Adrenal gland (tissue), 12 donors: ENCODE measurements around the gene SSC5D. TPM values are rescaled to one million over a fixed set of nuclear protein-coding genes. Genes with fewer than 3 reads are reported as not detected.

Experiments
- DNase-seq, 7 donors: peaks; one replicate each; pipeline ENCODE4 v3.0.0-alpha.2; 2019 to 2020
- H3K27ac ChIP-seq, 5 donors: fragments of 200-600 bp; sonication (generic) in 4 of 5; 1 replicate in 3 of 5; 2 replicates in 2 of 5; pipeline versions ENCODE4 v1.5.1 to v1.8.0; 2016 to 2020; ENCODE audit warnings: mild to moderate bottlenecking in 1 of 5
- H3K27me3 ChIP-seq: fragments of 200-600 bp; 2 replicates; pipeline ENCODE4 v1.8.0; 2021
- H3K36me3 ChIP-seq, 2 donors: fragments of 200-600 bp; replicated peaks in 1 of 2; 1 replicate in 1 of 2; 2 replicates in 1 of 2; pipeline versions ENCODE4 v1.5.1 to v1.8.0; 2018 to 2022
- H3K4me1 ChIP-seq, 2 donors: fragments of 200-600 bp; replicated peaks in 1 of 2; 1 replicate in 1 of 2; 2 replicates in 1 of 2; pipeline versions ENCODE4 v1.5.1 to v1.8.0; 2018 to 2021
- H3K4me3 ChIP-seq, 4 donors: fragments of 200-600 bp; sonication (generic) in 3 of 4; one replicate each; pipeline ENCODE4 v1.5.1; 2016 to 2018
- H3K9me3 ChIP-seq, 3 donors: fragments of 200-600 bp; sonication (generic) in 1 of 3; replicated peaks in 1 of 3; 1 replicate in 2 of 3; 2 replicates in 1 of 3; pipeline versions ENCODE4 v1.5.1 to v1.8.0; 2016 to 2021
- CTCF ChIP-seq, 6 experiments: fragments of 450-650 bp in 4 of 6; fragments of 200-600 bp in 2 of 6; sonication (generic) in 1 of 6; IDR thresholded peaks; 1 replicate in 5 of 6; 2 replicates in 1 of 6; pipeline versions ENCODE4 v1.5.1 to v1.8.0; 2016 to 2021; ENCODE audit warnings: antibody characterized with exemption in 6 of 6, mild to moderate bottlenecking in 2 of 6, moderate library complexity in 1 of 6
- POLR2A ChIP-seq, 2 donors: fragments of 450-650 bp; IDR thresholded peaks; one replicate each; pipeline ENCODE4 v1.6.1; 2017; ENCODE audit warnings: antibody characterized with exemption in 2 of 2, mild to moderate bottlenecking in 2 of 2, moderate library complexity in 1 of 2
- WGBS, 4 donors: extraction: QIAGEN DNeasy Blood & Tissue Kit in 2 of 4; methylation state at CpG; one replicate each; pipeline versions ENCODE4 v1.1.5 to v1.1.7; 2013 to 2017; 5-methylcytosine and 5-hydroxymethylcytosine counted together
- intact Hi-C, 2 donors: fragments of 100-400 bp; cut with DNase I; formaldehyde crosslinking; loops; one replicate each; pipeline versions ENCODE4 v1.14.1 to v1.15.0; 2022 to 2023
- polyA plus RNA-seq, 3 donors: library from polyadenylated mRNA; stranded (reverse); fragments of 200-250 nt in 2 of 3; fragments of 350-450 nt in 1 of 3; fragmentation: Illumina TruSeq in 1 of 3; extraction: RNeasy Lipid Tissue Mini Kit (QIAGEN cat#74804) in 1 of 3; gene quantifications; one replicate each; pipeline ENCODE4 v1.2.3, GENCODE V29; 2013 to 2014
- total RNA-seq, 9 donors: library from RNA; depleted of rRNA in 4 of 9; stranded (reverse); fragments of >200 nt in 4 of 9; fragments of 120-200 nt in 1 of 9; fragmentation: NEBNext Ultra II Directional in 1 of 9; extraction: Animal tissue kit (Norgen Biotek cat#: 25700) in 1 of 9; gene quantifications; one replicate each; pipeline versions ENCODE4 v1.1.0 to v1.2.4, GENCODE V29; 2013 to 2023
- donor health status: healthy with polysubstance abuse.
- donor health status: Bipolar disorder and iron deficiency.
- donor health status: DM: yes; HTN: yes; CAD: no.
- donor health status: DM: no; HTN: no; CAD: no.
- donor health status: DM: no; HTN: no; CAD: no.
- donor health status: DM: yes; HTN: yes; CAD: no.

SSC5D gene
- total and polyA plus RNA-seq, 12 donors, result 0.33 to 10.0 (median 4.4) TPM

DNA sequence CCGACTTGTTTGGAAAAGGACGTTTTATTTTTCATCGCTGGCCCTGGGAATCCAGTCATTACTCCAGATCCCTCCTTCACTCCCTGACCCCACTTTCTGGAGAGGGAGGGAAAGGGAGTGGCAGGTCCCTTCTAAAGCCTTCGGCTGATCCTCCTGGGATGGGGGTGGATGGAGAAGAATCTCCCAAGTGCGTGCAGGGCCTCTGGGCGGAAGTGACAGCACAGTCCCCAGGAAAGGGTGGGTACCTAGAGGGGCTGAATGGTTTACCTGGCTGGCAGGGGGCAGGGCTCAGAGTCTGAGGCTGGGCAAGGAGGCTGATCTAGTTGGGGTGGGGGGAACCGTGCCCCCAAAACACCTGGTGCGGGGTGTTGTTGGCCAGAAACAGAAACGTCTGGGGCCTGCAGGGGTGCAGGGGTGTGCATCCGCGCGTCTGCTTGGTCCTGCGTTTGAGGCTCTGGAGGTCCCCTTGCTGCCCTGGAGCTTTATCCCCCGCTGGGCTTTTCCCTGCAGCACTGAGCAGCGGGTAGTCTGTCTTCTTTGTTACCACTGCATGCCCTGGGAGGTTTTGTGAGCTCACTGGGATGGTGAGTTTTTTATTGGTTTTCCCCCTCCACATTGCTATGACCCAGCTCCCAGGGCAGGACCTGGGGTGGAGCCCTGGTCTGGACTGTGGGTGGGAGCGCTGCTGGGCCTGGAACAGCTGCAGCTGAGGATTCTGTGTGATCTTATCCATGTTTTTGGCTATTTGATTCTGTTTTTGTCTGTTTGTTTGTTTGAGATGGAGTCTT, 14.8 kb upstream of the SSC5D start:
- intact Hi-C loops, result no loop called here
- Histone ChIP-seq H3K9me3 (no peaks in the 10 kb centered on the region), H3K27ac (no peak overlapping the region), H3K27me3 (no peaks in the 10 kb centered on the region), H3K4me1 (peaks cover 5 to 16% of the 10 kb centered on the region in 2 donors), H3K36me3 (no peaks in the 10 kb centered on the region), H3K4me3 (no peak overlapping the region)
- peak in 1 of 7 donors; percentile 23 for DNase-seq
- WGBS, 4 donors, result 59 to 78% (median 69%) methylated on average over 9 to 16 of the region's 16 CpGs
- TF ChIP-seq CTCF (IDR thresholded peaks at IDR 0.05) (no peak), POLR2A (IDR thresholded peaks at IDR 0.05) (no peak)

- H3K4me3 ChIP-seq, result no peak overlapping the region
- H3K9me3 ChIP-seq, result no peaks in the 10 kb centered on the region
- peak in 1 of 7 donors; percentile 20 for DNase-seq
- TF ChIP-seq CTCF (IDR thresholded peaks at IDR 0.05), result no peak
- TF ChIP-seq POLR2A (IDR thresholded peaks at IDR 0.05), result no peak
- 86 to 92% (median 89%) methylated on average over 17 to 19 of the region's 19 CpGs for WGBS, 4 donors
- H3K27me3 ChIP-seq, result no peaks in the 10 kb centered on the region
- H3K36me3 ChIP-seq, result no peaks in the 10 kb centered on the region
- H3K4me1 ChIP-seq, result peaks cover 5 to 22% of the 10 kb centered on the region in 2 donors
- no peak overlapping the region for H3K27ac ChIP-seq
- intact Hi-C loops, result no loop called here
Observed at GRCh38 chr19:55474269-55475265, 13.7 kb upstream of the SSC5D start.

DNA sequence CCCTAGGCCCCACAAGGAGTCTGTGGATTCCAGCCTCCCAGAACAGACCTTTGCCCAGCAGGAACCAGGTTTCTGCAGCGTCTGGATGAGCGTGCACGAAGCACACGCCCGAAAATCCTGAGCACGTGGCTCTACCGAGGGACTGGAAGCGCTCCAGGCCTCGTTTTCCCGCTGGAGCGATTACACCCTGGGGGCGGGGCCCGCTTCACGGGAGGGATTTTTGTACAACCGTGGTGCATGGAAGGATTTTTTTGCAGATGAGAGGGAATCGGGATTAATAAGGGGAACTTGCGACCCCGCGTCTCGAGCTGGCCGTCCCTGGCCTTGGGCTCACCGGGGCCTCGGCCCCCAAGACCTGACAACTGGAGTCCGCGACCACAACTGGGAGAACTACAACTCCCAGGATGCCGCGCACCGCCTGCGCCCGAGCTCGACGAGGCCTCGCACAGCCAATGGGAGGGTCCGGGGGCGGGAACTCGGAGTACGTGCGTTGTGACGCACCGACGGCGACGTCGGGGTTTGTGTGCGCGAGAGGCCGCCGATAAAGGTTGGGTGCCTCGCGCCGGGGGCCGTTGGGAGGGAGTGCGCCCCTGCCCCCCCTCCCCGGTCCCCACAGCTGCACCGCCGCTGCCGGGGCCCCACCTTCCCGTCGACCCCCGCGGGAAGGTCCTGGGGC, 12.0 kb upstream of the SSC5D start, which contains the start of gene ZNF628:
TSS of gene ZNF628 (plus strand) at position 518 of the 676 bp plus-strand sequence. CDS start 3,294 bp downstream, outside the sequence.
- TF ChIP-seq CTCF (IDR thresholded peaks at IDR 0.05) (no peak), POLR2A (IDR thresholded peaks at IDR 0.05) (peak; percentile 89 to 92)
- WGBS, 4 donors, result 0 to 4% (median 1%) methylated on average over 15 to 61 of the region's 61 CpGs
- H3K4me3 ChIP-seq, result peak within 1 kb of the TSS in 3 of 4 donors; percentile 41 to 64 (median 54)
- peak within 1 kb of the TSS; percentile 69 to 97 (median 87) for H3K27ac ChIP-seq
- no peaks in the 10 kb centered on the region for H3K27me3 ChIP-seq
- intact Hi-C loops, result no loop called here
- H3K36me3 ChIP-seq, result no peaks in the 10 kb centered on the region
- peak; percentile 98 to 99 (median 99) for DNase-seq
- H3K9me3 ChIP-seq, result no peaks in the 10 kb centered on the region
- peaks cover 5 to 23% of the 10 kb centered on the region in 2 donors for H3K4me1 ChIP-seq
